ENCODE measurements around the gene SRRM2. TPM values are rescaled to one million over a fixed set of nuclear protein-coding genes. Genes with fewer than 3 reads are reported as not detected.

The SRRM2 gene
- polyA plus RNA-seq, 1 donor (not counting 4 experiments of a cell fraction or from before 2014, with no cell fraction given) = 101 TPM

GRCh38 chr16:2819939-2820835 lies 67.7 kb downstream of the SRRM2 start:
- no peak overlapping the region for H3K4me2 ChIP-seq (ENCODE audit: control insufficient read depth, extremely low read depth, insufficient read depth, low read depth, low read length)
- no peak overlapping the region for H3K27ac ChIP-seq (ENCODE audit: control insufficient read depth, insufficient read depth, low read length)
- no peak overlapping the region for H2AFZ ChIP-seq (ENCODE audit: control insufficient read depth, low read length)
- dilution Hi-C loops (cut with MboI; ENCODE audit: extremely low pct_ligation_motif_present, low sequenced_read_pairs) = no loop called here
- TF ChIP-seq EZH2 (IDR thresholded peaks at IDR 0.05; ENCODE audit: low read length) (no peak), CTCF (optimal IDR thresholded peaks at IDR 0.05 in 1 of 3, IDR thresholded peaks at IDR 0.05 in 1 of 3, conservative IDR thresholded peaks at IDR 0.05 in 1 of 3; ENCODE audit: extremely low read depth in 1 of 3, insufficient read depth in 2 of 3, low read length in 3 of 3) (no peak)
- DNase-seq (ENCODE audit: low read depth, low spot score) = no peak
- H3K4me1 ChIP-seq (ENCODE audit: control insufficient read depth, extremely low read depth, insufficient read depth, low read length) = no peaks in the 10 kb centered on the region
- H3K27me3 ChIP-seq (ENCODE audit: control insufficient read depth, extremely low read depth, insufficient read depth, low read length) = peaks cover 28% of the 10 kb centered on the region
- H4K20me1 ChIP-seq (ENCODE audit: control insufficient read depth, extremely low read depth, insufficient read depth, low read length) = no peaks in the 10 kb centered on the region
- H3K79me2 ChIP-seq (ENCODE audit: control insufficient read depth, insufficient read depth, low read length) = no peaks in the 10 kb centered on the region
- no peak overlapping the region for H3K9ac ChIP-seq (ENCODE audit: control insufficient read depth, extremely low read depth, insufficient read depth, low read length)
- no peak for FAIRE-seq
- H3K36me3 ChIP-seq (ENCODE audit: control insufficient read depth in 2 of 2, extremely low read depth in 1 of 2, insufficient read depth in 2 of 2, low read length in 2 of 2) = no peaks in the 10 kb centered on the region
- H3K9me3 ChIP-seq (ENCODE audit: control insufficient read depth, low read depth, low read length) = no peaks in the 10 kb centered on the region
- H3K4me3 ChIP-seq (ENCODE audit: control insufficient read depth in 2 of 3, extremely low read depth in 1 of 3, insufficient read depth in 2 of 3, low read depth in 1 of 3, low read length in 3 of 3) = no peak overlapping the region
- H3K9me1 ChIP-seq (ENCODE audit: control insufficient read depth, extremely low read depth, insufficient read depth, low read length) = no peaks in the 10 kb centered on the region

Small RNAs within 50 kb of the gene (small RNA-seq; reads per million reads assigned to genes)
- 0 to 0.07 (median 0) reads per million in 3 experiments for gene SNORA3C (ENCODE audit: insufficient read length in 3 of 3, low read depth in 3 of 3, low replicate concordance in 1 of 3)

Other genes starting within 250 kb of the SRRM2 start
- 10.6 to 109 TPM (median 11.4 TPM) in 3 replicates for gene ATP6V0C, start 238.7 kb upstream of the SRRM2 start, polyA plus RNA-seq
- 8.9 to 26.3 TPM (median 12.0 TPM) in 3 replicates for gene AMDHD2, start 232.3 kb upstream of the SRRM2 start, polyA plus RNA-seq
- gene CEMP1, start 221.2 kb upstream of the SRRM2 start, polyA plus RNA-seq = not detected in 3 replicates
- gene PDPK1, start 214.6 kb upstream of the SRRM2 start, polyA plus RNA-seq = 23.4 to 27.2 TPM (median 23.6 TPM) in 3 replicates
- gene KCTD5, start 70.1 kb upstream of the SRRM2 start, polyA plus RNA-seq = 29.0 to 41.1 TPM (median 36.1 TPM) in 3 replicates
- gene PRSS27, start 32.4 kb upstream of the SRRM2 start, polyA plus RNA-seq = 0.20 to 0.67 TPM (median 0.22 TPM) in 3 replicates
- gene ELOB, start 24.6 kb downstream of the SRRM2 start, polyA plus RNA-seq = 150 to 593 TPM (median 235 TPM) in 3 replicates
- gene PRSS33, start 34.9 kb downstream of the SRRM2 start, polyA plus RNA-seq = not detected in 3 replicates
- not detected in 3 replicates for gene PRSS41, start 45.8 kb downstream of the SRRM2 start, polyA plus RNA-seq
- gene PRSS21, start 64.6 kb downstream of the SRRM2 start, polyA plus RNA-seq = 0.52 to 1.0 TPM (median 0.99 TPM) in 3 replicates
- gene ZG16B, start 77.7 kb downstream of the SRRM2 start, polyA plus RNA-seq = 1.7 to 2.6 TPM (median 2.1 TPM) in 3 replicates
- 2.2 to 3.7 TPM (median 3.5 TPM) in 3 replicates for gene PRSS22, start 105.5 kb downstream of the SRRM2 start, polyA plus RNA-seq
- 10.1 to 20.7 TPM (median 13.6 TPM) in 3 replicates for gene FLYWCH2, start 130.6 kb downstream of the SRRM2 start, polyA plus RNA-seq
- 16.2 to 21.7 TPM (median 20.2 TPM) in 3 replicates for gene FLYWCH1, start 159.3 kb downstream of the SRRM2 start, polyA plus RNA-seq
- 3.3 to 7.4 TPM (median 3.8 TPM) in 3 replicates for gene KREMEN2, start 211.6 kb downstream of the SRRM2 start, polyA plus RNA-seq
- gene PAQR4, start 216.7 kb downstream of the SRRM2 start, polyA plus RNA-seq = 16.8 to 26.6 TPM (median 18.4 TPM) in 3 replicates
- gene PKMYT1, start 227.8 kb downstream of the SRRM2 start, polyA plus RNA-seq = 3.0 to 16.0 TPM (median 6.9 TPM) in 3 replicates

All from keratinocyte (primary cell).